H1 (cell line): Measurements from ENCODE around the gene CD81. TPM values are rescaled to one million over a fixed set of nuclear protein-coding genes. Genes with fewer than 3 reads are reported as not detected.

ENCODE experiments used
- CTCF ChIA-PET: fragments of 300-600 bp; sonication (Branson Sonifier 250); formaldehyde crosslinking; loops from one replicate; lab custom pipeline; 2021; ENCODE audit not compliant: partially characterized antibody; lab: Charles Lee
- POLR2A ChIA-PET: fragments of 300-600 bp; sonication (Branson Sonifier 250); formaldehyde crosslinking; loops from one replicate; lab custom pipeline; 2021; ENCODE audit warnings: inconsistent platforms; ENCODE audit not compliant: partially characterized antibody; lab: Charles Lee
- DNase-seq, 2 experiments: peaks; one replicate each; pipeline versions ENCODE4 v3.0.0 to v3.0.0-alpha.2; 2010 to 2022; ENCODE audit warnings: low spot score in 2 of 2, low read depth in 1 of 2, mixed read lengths in 1 of 2
- FAIRE-seq: peaks from 2 replicates; lab custom pipeline; 2011; peaks lifted over from hg19 to GRCh38; lab: Jason Lieb, UNC
- H2AFZ ChIP-seq: 2 replicates; pipeline ENCODE4 v1.8.1; 2012; ENCODE audit warnings: low read length, inconsistent platforms
- H2AK5ac ChIP-seq: 2 replicates; pipeline ENCODE4 v1.6.1; 2013; ENCODE audit warnings: low read depth, low read length
- H2BK120ac ChIP-seq: replicated peaks from 2 replicates; pipeline ENCODE3; 2013; ENCODE audit warnings: low read depth, low read length, inconsistent platforms
- H2BK12ac ChIP-seq: 2 replicates; pipeline ENCODE4 v1.6.1; 2013; ENCODE audit warnings: low read depth, low read length
- H2BK15ac ChIP-seq: 2 replicates; pipeline ENCODE4 v1.6.1; 2013; ENCODE audit warnings: low read length
- H2BK20ac ChIP-seq: 2 replicates; pipeline ENCODE4 v1.6.1; 2013; ENCODE audit warnings: low read length
- H2BK5ac ChIP-seq: 2 replicates; pipeline ENCODE4 v1.6.1; 2013; ENCODE audit warnings: low read depth, low read length
- H3K14ac ChIP-seq: 2 replicates; pipeline ENCODE4 v1.6.1; 2013; ENCODE audit warnings: inconsistent platforms; ENCODE audit not compliant: insufficient read length
- H3K18ac ChIP-seq: 2 replicates; pipeline ENCODE4 v1.6.1; 2013; ENCODE audit warnings: low read length; ENCODE audit errors: extremely low read depth
- H3K23ac ChIP-seq: 2 replicates; pipeline ENCODE4 v1.6.1; 2013; ENCODE audit warnings: inconsistent platforms; ENCODE audit not compliant: insufficient read length
- H3K23me2 ChIP-seq: 2 replicates; pipeline ENCODE4 v1.6.1; 2013; ENCODE audit warnings: low read depth, low read length
- H3K27ac ChIP-seq: 2 replicates; pipeline ENCODE4 v1.6.1; 2011; ENCODE audit warnings: low read depth, low read length, inconsistent platforms
- H3K27me3 ChIP-seq, 4 experiments: replicated peaks in 1 of 4; 1 replicate in 1 of 4; 2 replicates in 3 of 4; pipeline versions ENCODE4 v1.6.1 to v1.8.1; 2011 to 2013; ENCODE audit warnings: low read length in 3 of 4, mild to moderate bottlenecking in 3 of 4, inconsistent platforms in 2 of 4, mixed read lengths in 2 of 4, moderate library complexity in 1 of 4; ENCODE audit not compliant: control insufficient read depth in 3 of 4, insufficient read depth in 3 of 4; ENCODE audit errors: extremely low read depth in 1 of 4
- H3K36me3 ChIP-seq, 4 experiments: 2 replicates each; pipeline versions ENCODE4 v1.6.1 to v1.8.1; 2011 to 2013; ENCODE audit warnings: mild to moderate bottlenecking in 4 of 4, low read length in 3 of 4, moderate library complexity in 2 of 4, control low read depth in 1 of 4, inconsistent platforms in 1 of 4; ENCODE audit not compliant: insufficient read depth in 4 of 4, control insufficient read depth in 2 of 4
- H3K4ac ChIP-seq: replicated peaks from 2 replicates; pipeline ENCODE3; 2013; ENCODE audit warnings: low read length, low read depth, mixed read lengths, inconsistent platforms; ENCODE audit not compliant: insufficient read length
- H3K4me1 ChIP-seq, 4 experiments: replicated peaks in 1 of 4; 1 replicate in 1 of 4; 2 replicates in 3 of 4; pipeline versions ENCODE4 v1.6.1 to v1.8.1; 2011 to 2013; ENCODE audit warnings: low read length in 3 of 4, inconsistent platforms in 2 of 4, mixed read lengths in 1 of 4; ENCODE audit not compliant: insufficient read depth in 4 of 4, control insufficient read depth in 3 of 4
- H3K4me2 ChIP-seq, 2 experiments: 2 replicates each; pipeline versions ENCODE4 v1.6.1 to v1.8.1; 2011 to 2013; ENCODE audit warnings: low read depth in 2 of 2, low read length in 2 of 2, control low read depth in 1 of 2, inconsistent platforms in 1 of 2, mild to moderate bottlenecking in 1 of 2; ENCODE audit not compliant: insufficient read depth in 1 of 2
- H3K4me3 ChIP-seq, 4 experiments: fragments of 200-600, 300-600 bp in 1 of 4; sonication (generic), shearing (Covaris generic), sonication (Bioruptor Twin) in 1 of 4; 2 replicates each; pipeline versions ENCODE4 v1.5.1 to v1.8.1; 2011 to 2016; ENCODE audit warnings: low read length in 4 of 4, low read depth in 3 of 4, control low read depth in 2 of 4, inconsistent platforms in 2 of 4, mild to moderate bottlenecking in 2 of 4, mixed read lengths in 1 of 4, moderate library complexity in 1 of 4; ENCODE audit not compliant: insufficient read depth in 2 of 4; ENCODE audit errors: extremely low read depth in 1 of 4
- H3K56ac ChIP-seq: replicated peaks from 2 replicates; pipeline ENCODE3; 2013; ENCODE audit warnings: low read depth, mild to moderate bottlenecking, mixed read lengths, low read length, inconsistent platforms; ENCODE audit not compliant: insufficient read length
- H3K79me1 ChIP-seq: 2 replicates; pipeline ENCODE4 v1.6.1; 2013; ENCODE audit warnings: low read depth, low read length, control low read depth
- H3K79me2 ChIP-seq, 2 experiments: 2 replicates each; pipeline versions ENCODE4 v1.6.1 to v1.8.1; 2012 to 2013; ENCODE audit warnings: low read length in 2 of 2, mild to moderate bottlenecking in 2 of 2, inconsistent platforms in 1 of 2; ENCODE audit not compliant: insufficient read depth in 2 of 2, control insufficient read depth in 1 of 2
- H3K9ac ChIP-seq, 4 experiments: replicated peaks in 1 of 4; 1 replicate in 1 of 4; 2 replicates in 3 of 4; pipeline versions ENCODE4 v1.6.1 to v1.8.1; 2011 to 2013; ENCODE audit warnings: low read depth in 3 of 4, low read length in 3 of 4, control low read depth in 2 of 4, mild to moderate bottlenecking in 2 of 4, moderate library complexity in 2 of 4, inconsistent platforms in 1 of 4; ENCODE audit errors: extremely low read depth in 1 of 4
- H3K9me3 ChIP-seq, 2 experiments: 2 replicates each; pipeline versions ENCODE4 v1.6.1 to v1.8.1; 2012 to 2013; ENCODE audit warnings: mild to moderate bottlenecking in 2 of 2, moderate library complexity in 2 of 2, control low read depth in 1 of 2, inconsistent platforms in 1 of 2, low read depth in 1 of 2, low read length in 1 of 2, mixed read lengths in 1 of 2; ENCODE audit not compliant: insufficient read depth in 2 of 2
- H4K20me1 ChIP-seq, 2 experiments: replicated peaks in 1 of 2; 2 replicates each; pipeline versions ENCODE3 to v1.8.1; 2011 to 2013; ENCODE audit warnings: inconsistent platforms in 2 of 2, low read length in 2 of 2, mild to moderate bottlenecking in 1 of 2; ENCODE audit not compliant: insufficient read depth in 2 of 2, control insufficient read depth in 1 of 2
- H4K5ac ChIP-seq: 2 replicates; pipeline ENCODE4 v1.6.1; 2013; ENCODE audit warnings: low read length, low read depth, mixed read lengths, inconsistent platforms; ENCODE audit not compliant: insufficient read length
- H4K8ac ChIP-seq: 2 replicates; pipeline ENCODE4 v1.8.0; 2013; ENCODE audit warnings: mild to moderate bottlenecking, moderate library complexity, low read length, inconsistent platforms; ENCODE audit not compliant: insufficient read depth; ENCODE audit errors: extremely low read depth
- H4K91ac ChIP-seq: replicated peaks from 2 replicates; pipeline ENCODE3; 2013; ENCODE audit warnings: low read length, mixed read lengths, inconsistent platforms; ENCODE audit not compliant: insufficient read length
- CBX5 ChIP-seq: fragments of 300-800, 300-1000 bp; sonication (generic); IDR thresholded peaks from 2 replicates; pipeline ENCODE4 v1.7.1; 2016; ENCODE audit warnings: antibody characterized with exemption, low read length, low read depth
- CHD2 ChIP-seq: IDR thresholded peaks from 2 replicates; pipeline ENCODE4 v1.6.1; 2012; ENCODE audit warnings: low read length, improper control_type of control experiment
- CREB1 ChIP-seq: IDR thresholded peaks from 2 replicates; pipeline ENCODE4 v1.6.1; 2012; ENCODE audit warnings: inconsistent platforms
- EGR1 ChIP-seq: IDR thresholded peaks from 2 replicates; pipeline ENCODE4 v1.6.1; 2011; ENCODE audit warnings: low read depth, low read length, borderline replicate concordance
- GABPA ChIP-seq: IDR thresholded peaks from 2 replicates; pipeline ENCODE4 v1.6.1; 2011; ENCODE audit warnings: mild to moderate bottlenecking, low read length, moderate library complexity, borderline replicate concordance; ENCODE audit not compliant: insufficient read depth
- HDAC2 ChIP-seq, 2 experiments: fragments of 300-600 bp in 1 of 2; sonication (generic) in 1 of 2; IDR thresholded peaks; 2 replicates each; pipeline ENCODE4 v1.6.1; 2011 to 2012; ENCODE audit warnings: low read depth in 2 of 2, low read length in 2 of 2, mild to moderate bottlenecking in 2 of 2, moderate library complexity in 2 of 2, borderline replicate concordance in 1 of 2, inconsistent platforms in 1 of 2
- HDAC6 ChIP-seq: IDR thresholded peaks from one replicate; pipeline ENCODE4 v1.7.1; 2012; ENCODE audit warnings: low read depth, mild to moderate bottlenecking, inconsistent platforms, low read length, moderate library complexity
- KDM4A ChIP-seq: IDR thresholded peaks from one replicate; pipeline ENCODE4 v1.7.1; 2012; ENCODE audit warnings: low read depth, mild to moderate bottlenecking, moderate library complexity, low read length, inconsistent platforms; ENCODE audit not compliant: severe bottlenecking
- NRF1 ChIP-seq: IDR thresholded peaks from 2 replicates; pipeline ENCODE4 v1.6.1; 2011; ENCODE audit warnings: mild to moderate bottlenecking, low read depth, low read length, improper control_type of control experiment
- POU5F1 ChIP-seq: IDR thresholded peaks from 2 replicates; pipeline ENCODE4 v1.6.1; 2011; ENCODE audit warnings: low read depth, mild to moderate bottlenecking, low read length, moderate library complexity
- RFX5 ChIP-seq: IDR thresholded peaks from 2 replicates; pipeline ENCODE4 v1.6.1; 2011; ENCODE audit warnings: low read depth, low read length, improper control_type of control experiment, borderline replicate concordance
- RXRA ChIP-seq: IDR thresholded peaks from 2 replicates; pipeline ENCODE4 v1.6.1; 2011; ENCODE audit warnings: low read depth, mild to moderate bottlenecking, low read length, moderate library complexity; ENCODE audit not compliant: insufficient read depth
- TCF12 ChIP-seq: IDR thresholded peaks from 2 replicates; pipeline ENCODE4 v1.6.1; 2011; ENCODE audit warnings: low read depth, mild to moderate bottlenecking, low read length
- YY1 ChIP-seq: IDR thresholded peaks from 2 replicates; pipeline ENCODE4 v1.6.1; 2011; ENCODE audit warnings: low read depth, mild to moderate bottlenecking, low read length
- WGBS, 2 experiments: shearing (Covaris generic) in 1 of 2; methylation state at CpG; one replicate each; pipeline versions ENCODE4 v1.1.6 to v1.1.7; 2013 to 2015; ENCODE audit warnings: low lambda C conversion rate in 2 of 2, mixed read lengths in 2 of 2, inconsistent platforms in 1 of 2, low coverage in 1 of 2, missing lambda C conversion rate in 1 of 2; ENCODE audit not compliant: insufficient replicate concordance in 2 of 2, insufficient coverage in 1 of 2, insufficient read length in 1 of 2; ENCODE audit errors: extremely low coverage in 1 of 2, missing lambda C conversion rate in 1 of 2; 5-methylcytosine and 5-hydroxymethylcytosine counted together
- polyA plus RNA-seq, 7 experiments: library from polyadenylated mRNA; depleted of rRNA in 3 of 7; stranded (reverse) in 5 of 7; unstranded in 2 of 7; fragments of >200 nt in 5 of 7; fragments of 200-250 nt in 2 of 7; gene quantifications; 1 replicate in 5 of 7; 2 replicates in 1 of 7; 4 replicates in 1 of 7; pipeline versions ENCODE4 v1.2.1 to v1.2.3, GENCODE V29; 2011 to 2013; ENCODE audit warnings: missing spikeins in 2 of 7, mixed read lengths in 2 of 7
- total RNA-seq: library from RNA; stranded (reverse); fragmentation: NEBNext Ultra II Directional; extraction: Animal tissue kit (Norgen Biotek cat#: 25700); gene quantifications from 2 replicates; pipeline ENCODE4 v1.2.1, GENCODE V29; 2021

CD81 gene
- total and polyA plus RNA-seq, 2 of the 8 experiments (the other 6 are each of a cell fraction or from before 2014, with no cell fraction given): 238 to 309 TPM

GRCh38 chr11:2386591-2386990, 9.5 kb downstream of the CD81 start:
- Histone ChIP-seq H4K20me1 (peaks cover 45 to 65% of the 10 kb centered on the region in 2 experiments), H3K18ac (no peak overlapping the region), H3K23ac (no peak overlapping the region), H3K79me2 (peaks cover 19 to 79% of the 10 kb centered on the region in 2 experiments; a peak in 3 of 4 replicates), H3K4me2 (no peak overlapping the region), H2BK20ac (no peak overlapping the region), H2BK15ac (no peak overlapping the region), H4K91ac (no peak overlapping the region), H3K79me1 (peaks cover 38% of the 10 kb centered on the region), H3K23me2 (no peaks in the 10 kb centered on the region), H2BK5ac (no peak overlapping the region), H4K8ac (no peak overlapping the region), H3K4ac (no peak overlapping the region), H3K27me3 (no peaks in the 10 kb centered on the region), H3K56ac (no peak overlapping the region), H2AK5ac (no peak overlapping the region), H4K5ac (no peak overlapping the region), H2BK12ac (no peak overlapping the region), H3K4me3 (no peak overlapping the region), H3K9ac (no peak overlapping the region), H3K27ac (no peak overlapping the region), H3K36me3 (0 out of 8 replicates have a peak, but pooled peaks cover 0 to 4% (median 0%) of the 10 kb centered on the region in 4 experiments), H2AFZ (no peak overlapping the region), H3K9me3 (no peaks in the 10 kb centered on the region), H3K4me1 (peaks cover 0 to 25% (median 14%) of the 10 kb centered on the region in 4 experiments; a peak in 5 of 7 replicates), H2BK120ac (no peak overlapping the region), H3K14ac (no peak overlapping the region)
- FAIRE-seq (no peak), DNase-seq (no peak)
- WGBS, 2 experiments: 76% methylated on average over 9 of the region's 9 CpGs; no CpG with 5 or more reads in 1 of the 2 experiments
- POLR2A ChIA-PET: interaction anchor here (0.8 to 3.5 kb wide), 4 partner anchors 9 to 172 kb away, joined by 3 to 34 read pairs (median 8); partner anchors contain the start of genes CD81 and TSSC4
- CTCF ChIA-PET: interaction anchor here (1.0 to 7.5 kb wide), 6 partner anchors 10 to 192 kb away, joined by 3 to 43 read pairs (median 6); partner anchors contain the start of gene TSSC4
- TF ChIP-seq POU5F1: no peak
- TF ChIP-seq GABPA: no peak
- TF ChIP-seq EGR1: no peak
- no peak for TF ChIP-seq HDAC2 (IDR thresholded peaks at IDR 0.05; ENCODE audit: borderline replicate concordance in 1 of 2, low read depth in 2 of 2, low read length in 2 of 2)
- no peak for TF ChIP-seq CREB1
- no peak for TF ChIP-seq KDM4A
- no peak for TF ChIP-seq CHD2
- TF ChIP-seq TCF12: no peak
- no peak for TF ChIP-seq RXRA
- TF ChIP-seq NRF1: no peak
- TF ChIP-seq HDAC6: no peak
- no peak for TF ChIP-seq CBX5
- TF ChIP-seq RFX5: no peak
- no peak for TF ChIP-seq YY1
